Gastrocnemius medialis (tissue), 4 donors: ENCODE measurements around the gene AKAP6. TPM values are rescaled to one million over a fixed set of nuclear protein-coding genes. Genes with fewer than 3 reads are reported as not detected.

Source experiments
- ATAC-seq, 2 donors: fragments of 150-250 bp; one replicate each; pipeline ENCODE4 v1.9.1; 2016
- DNase-seq, 2 donors: peaks; one replicate each; pipeline ENCODE4 v3.0.0-alpha.2; 2019
- H3K27ac ChIP-seq, 4 donors: fragments of 200-600 bp; sonication (generic); 1 replicate in 1 of 4; 2 replicates in 3 of 4; pipeline ENCODE4 v1.5.1; 2016 to 2018; ENCODE audit warnings: mild to moderate bottlenecking in 2 of 4, moderate library complexity in 1 of 4
- H3K27me3 ChIP-seq, 3 donors: fragments of 200-600 bp; sonication (generic) in 2 of 3; 1 replicate in 1 of 3; 2 replicates in 2 of 3; pipeline versions ENCODE4 v1.5.1 to v1.6.0; 2016 to 2019; ENCODE audit warnings: mild to moderate bottlenecking in 1 of 3, moderate library complexity in 1 of 3
- H3K36me3 ChIP-seq, 2 donors: fragments of 200-600 bp; sonication (generic) in 1 of 2; one replicate each; pipeline ENCODE4 v1.5.1; 2017 to 2018
- H3K4me1 ChIP-seq, 2 donors: fragments of 200-600 bp; sonication (generic) in 1 of 2; one replicate each; pipeline ENCODE4 v1.5.1; 2016 to 2017; ENCODE audit warnings: mild to moderate bottlenecking in 2 of 2
- H3K4me3 ChIP-seq, 4 donors: fragments of 200-600 bp; sonication (generic) in 3 of 4; 1 replicate in 1 of 4; 2 replicates in 3 of 4; pipeline ENCODE4 v1.5.1; 2016 to 2019; ENCODE audit warnings: mild to moderate bottlenecking in 2 of 4
- H3K9me3 ChIP-seq, 3 donors: fragments of 200-600 bp; sonication (generic) in 2 of 3; 1 replicate in 1 of 3; 2 replicates in 2 of 3; pipeline ENCODE4 v1.5.1; 2016 to 2019
- POLR2A ChIP-seq, 2 donors: fragments of 450-650 bp; IDR thresholded peaks; one replicate each; pipeline ENCODE4 v1.6.1; 2017; ENCODE audit warnings: antibody characterized with exemption in 2 of 2, mild to moderate bottlenecking in 2 of 2, moderate library complexity in 2 of 2
- in situ Hi-C, 4 donors: fragments of 200-750 bp; cut with MboI; loops; one replicate each; pipeline versions ENCODE4 v1.15.0 to v1.8.0; 2017; ENCODE audit warnings: low sequenced_read_pairs in 4 of 4
- intact Hi-C: fragments of 100-400 bp; cut with DNase I; formaldehyde crosslinking; loops from one replicate; pipeline ENCODE4 v1.15.1; 2023; ENCODE audit warnings: low total_unique reads
- total RNA-seq, 4 donors: library from RNA; depleted of rRNA; stranded (reverse); fragments of >200 nt; gene quantifications; one replicate each; pipeline versions ENCODE4 v1.1.0 to v1.2.3, GENCODE V29; 2016
- TF ChIP-seq, protein P1 (sequence below), 5 experiments: fragments of 450-650 bp in 3 of 5; fragments of 200-600 bp in 2 of 5; sonication (generic) in 2 of 5; IDR thresholded peaks in 4 of 5; conservative IDR thresholded peaks in 1 of 5; 1 replicate in 4 of 5; 2 replicates in 1 of 5; pipeline ENCODE4 v1.5.1; 2016 to 2019; ENCODE audit warnings: antibody characterized with exemption in 5 of 5, mild to moderate bottlenecking in 3 of 5, moderate library complexity in 3 of 5

Gene AKAP6
- total RNA-seq, 4 donors from 2014 or later: 23.2 to 59.2 (median 32.1) TPM

GRCh38 chr14:32601069-32601468 lies 272.0 kb downstream of the AKAP6 start:
- intact Hi-C loops (no loop called here), in situ Hi-C loops (no loop called here)
- Histone ChIP-seq H3K4me3 (no peak overlapping the region), H3K27me3 (no peaks in the 10 kb centered on the region), H3K9me3 (no peaks in the 10 kb centered on the region), H3K4me1 (peaks cover 16 to 21% of the 10 kb centered on the region in 2 donors), H3K27ac (no peak overlapping the region), H3K36me3 (peaks cover 0 to 14% of the 10 kb centered on the region in 2 donors)
- ATAC-seq (no peak), DNase-seq (no peak)
- TF ChIP-seq POLR2A (IDR thresholded peaks at IDR 0.05): no peak
- TF ChIP-seq, protein P1, sequence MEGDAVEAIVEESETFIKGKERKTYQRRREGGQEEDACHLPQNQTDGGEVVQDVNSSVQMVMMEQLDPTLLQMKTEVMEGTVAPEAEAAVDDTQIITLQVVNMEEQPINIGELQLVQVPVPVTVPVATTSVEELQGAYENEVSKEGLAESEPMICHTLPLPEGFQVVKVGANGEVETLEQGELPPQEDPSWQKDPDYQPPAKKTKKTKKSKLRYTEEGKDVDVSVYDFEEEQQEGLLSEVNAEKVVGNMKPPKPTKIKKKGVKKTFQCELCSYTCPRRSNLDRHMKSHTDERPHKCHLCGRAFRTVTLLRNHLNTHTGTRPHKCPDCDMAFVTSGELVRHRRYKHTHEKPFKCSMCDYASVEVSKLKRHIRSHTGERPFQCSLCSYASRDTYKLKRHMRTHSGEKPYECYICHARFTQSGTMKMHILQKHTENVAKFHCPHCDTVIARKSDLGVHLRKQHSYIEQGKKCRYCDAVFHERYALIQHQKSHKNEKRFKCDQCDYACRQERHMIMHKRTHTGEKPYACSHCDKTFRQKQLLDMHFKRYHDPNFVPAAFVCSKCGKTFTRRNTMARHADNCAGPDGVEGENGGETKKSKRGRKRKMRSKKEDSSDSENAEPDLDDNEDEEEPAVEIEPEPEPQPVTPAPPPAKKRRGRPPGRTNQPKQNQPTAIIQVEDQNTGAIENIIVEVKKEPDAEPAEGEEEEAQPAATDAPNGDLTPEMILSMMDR (IDR thresholded peaks at IDR 0.05 in 4 of 5, conservative IDR thresholded peaks at IDR 0.05 in 1 of 5): no peak

DNA sequence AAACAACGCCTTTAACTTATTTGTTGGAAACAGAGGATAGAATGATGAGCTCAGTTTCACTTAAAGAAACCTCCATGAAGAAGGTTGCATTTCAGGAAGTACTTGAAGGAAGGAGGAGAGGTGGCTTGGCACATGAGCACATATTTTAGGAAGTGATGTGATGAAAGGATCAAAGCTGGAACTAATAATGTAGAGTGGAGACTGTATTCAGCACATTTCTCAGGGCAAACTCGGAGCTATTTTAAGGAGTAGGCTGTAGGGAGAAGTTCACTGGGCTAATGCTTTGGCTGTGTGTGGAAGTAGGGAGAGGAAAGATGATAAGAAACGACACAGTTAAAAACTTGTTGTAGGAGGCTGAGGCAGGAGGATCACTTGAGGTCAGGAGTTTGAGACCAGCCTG lies 272.8 kb downstream of the AKAP6 start:
- Histone ChIP-seq H3K27ac (no peak overlapping the region), H3K4me1 (peaks cover 11 to 23% of the 10 kb centered on the region in 2 donors), H3K4me3 (no peak overlapping the region), H3K36me3 (peaks cover 0 to 14% of the 10 kb centered on the region in 2 donors), H3K9me3 (no peaks in the 10 kb centered on the region), H3K27me3 (no peaks in the 10 kb centered on the region)
- peak in 1 of 2 donors; percentile 30 for ATAC-seq
- in situ Hi-C loops: no loop called here
- no peak for DNase-seq
- intact Hi-C loops: no loop called here
- TF ChIP-seq POLR2A (IDR thresholded peaks at IDR 0.05): no peak
- TF ChIP-seq, protein P1 (IDR thresholded peaks at IDR 0.05 in 4 of 5, conservative IDR thresholded peaks at IDR 0.05 in 1 of 5): no peak

GRCh38 chr14:32602699-32603098 lies 273.6 kb downstream of the AKAP6 start:
- intact Hi-C loops (no loop called here), in situ Hi-C loops (no loop called here)
- DNase-seq: no peak
- no peak for ATAC-seq
- Histone ChIP-seq H3K9me3 (no peaks in the 10 kb centered on the region), H3K36me3 (peaks cover 0 to 14% of the 10 kb centered on the region in 2 donors), H3K27me3 (no peaks in the 10 kb centered on the region), H3K4me3 (no peak overlapping the region), H3K4me1 (peaks cover 13 to 29% of the 10 kb centered on the region in 2 donors), H3K27ac (peak overlapping the region in 1 of 4 donors; percentile 10)
- no peak for TF ChIP-seq POLR2A (IDR thresholded peaks at IDR 0.05)
- TF ChIP-seq, protein P1 (IDR thresholded peaks at IDR 0.05 in 4 of 5, conservative IDR thresholded peaks at IDR 0.05 in 1 of 5): no peak

GRCh38 chr14:32603992-32604565 lies 275.0 kb downstream of the AKAP6 start:
- in situ Hi-C loops (no loop called here), intact Hi-C loops (no loop called here)
- H3K9me3 ChIP-seq: no peaks in the 10 kb centered on the region
- peaks cover 0 to 14% of the 10 kb centered on the region in 2 donors for H3K36me3 ChIP-seq
- no peak overlapping the region for H3K4me3 ChIP-seq
- TF ChIP-seq, protein P1 (IDR thresholded peaks at IDR 0.05 in 4 of 5, conservative IDR thresholded peaks at IDR 0.05 in 1 of 5): no peak
- no peak for TF ChIP-seq POLR2A (IDR thresholded peaks at IDR 0.05)
- H3K4me1 ChIP-seq: peaks cover 13 to 38% of the 10 kb centered on the region in 2 donors
- no peak overlapping the region for H3K27ac ChIP-seq
- DNase-seq: no peak
- H3K27me3 ChIP-seq: no peaks in the 10 kb centered on the region
- no peak for ATAC-seq

GRCh38 chr14:32606301-32606700 lies 277.2 kb downstream of the AKAP6 start:
- no peak for TF ChIP-seq POLR2A (IDR thresholded peaks at IDR 0.05)
- TF ChIP-seq, protein P1 (IDR thresholded peaks at IDR 0.05 in 4 of 5, conservative IDR thresholded peaks at IDR 0.05 in 1 of 5): no peak
- DNase-seq: no peak
- no peaks in the 10 kb centered on the region for H3K27me3 ChIP-seq
- ATAC-seq: no peak
- peak overlapping the region in 1 of 4 donors; percentile 54 for H3K27ac ChIP-seq
- H3K36me3 ChIP-seq: peaks cover 0 to 9% of the 10 kb centered on the region in 2 donors
- no peak overlapping the region for H3K4me3 ChIP-seq
- in situ Hi-C loops: no loop called here
- peaks cover 25 to 49% of the 10 kb centered on the region in 2 donors for H3K4me1 ChIP-seq
- no peaks in the 10 kb centered on the region for H3K9me3 ChIP-seq
- intact Hi-C loops: no loop called here
